Measurements from ENCODE around the gene ADCY6.

The ADCY6 gene

GRCh38 chr12:48815126-48816110 lies 26.5 kb upstream of the ADCY6 start:
- DNase-seq, result peak; percentile 83

GRCh38 chr12:48814262-48815125 lies 25.6 kb upstream of the ADCY6 start:
- DNase-seq, result peak; percentile 76

GRCh38 chr12:48813465-48814261 lies 24.8 kb upstream of the ADCY6 start:
- no peak for DNase-seq

GRCh38 chr12:48812389-48812788 lies 23.5 kb upstream of the ADCY6 start:
- no peak for DNase-seq

DNA sequence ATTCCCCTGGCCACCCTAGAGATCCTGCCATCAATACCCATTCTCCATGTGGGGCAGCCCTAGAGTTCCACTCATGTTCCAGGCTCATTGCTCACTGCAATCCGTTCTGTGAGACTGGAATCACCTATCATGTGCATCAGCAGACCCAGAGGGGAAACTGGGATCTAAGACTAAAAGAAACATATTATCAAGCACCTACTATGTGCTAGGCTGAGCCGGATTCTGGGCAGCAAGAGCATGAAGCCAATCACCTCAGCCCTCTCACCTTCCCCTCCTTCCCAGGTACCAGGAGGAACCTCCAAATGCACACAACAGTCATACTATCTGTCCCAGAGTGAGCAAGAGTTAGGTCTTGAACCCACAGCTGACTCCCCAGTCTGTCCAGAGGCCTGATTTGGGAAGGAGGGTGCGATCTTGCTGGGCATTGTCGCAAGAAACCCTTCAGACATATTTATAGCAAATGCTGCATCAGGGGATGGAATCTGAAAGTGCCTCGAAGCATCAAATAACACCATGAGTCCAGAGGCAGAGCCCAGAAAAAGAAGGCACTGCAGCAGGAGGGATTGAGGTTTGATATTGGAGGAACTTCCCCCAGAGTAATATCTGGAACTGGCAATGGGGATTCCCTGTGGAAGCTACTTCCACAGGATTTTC lies 22.7 kb upstream of the ADCY6 start:
- DNase-seq, result no peak

- DNase-seq, result peak; percentile 88
Observed at GRCh38 chr12:48810903-48811431, 22.1 kb upstream of the ADCY6 start.

DNA sequence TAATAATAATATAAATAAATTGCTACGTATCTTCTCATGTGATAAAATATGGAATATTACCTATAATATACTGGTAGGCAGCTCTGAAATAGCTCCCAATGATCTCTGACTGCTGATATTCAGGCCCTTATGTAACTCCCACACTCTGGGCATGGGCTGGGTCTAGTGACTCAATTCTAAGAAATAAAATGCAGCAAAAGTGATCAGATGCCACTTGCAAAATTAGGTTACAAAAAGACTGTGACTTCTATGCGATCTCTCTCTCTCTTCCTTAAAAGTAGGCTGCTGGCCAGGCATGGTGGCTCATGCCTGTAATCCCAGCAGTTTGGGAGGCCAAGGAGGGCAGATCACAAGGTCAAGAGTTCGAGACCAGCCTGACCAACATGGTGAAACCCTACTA lies 19.1 kb upstream of the ADCY6 start:
- no peak for DNase-seq

DNA sequence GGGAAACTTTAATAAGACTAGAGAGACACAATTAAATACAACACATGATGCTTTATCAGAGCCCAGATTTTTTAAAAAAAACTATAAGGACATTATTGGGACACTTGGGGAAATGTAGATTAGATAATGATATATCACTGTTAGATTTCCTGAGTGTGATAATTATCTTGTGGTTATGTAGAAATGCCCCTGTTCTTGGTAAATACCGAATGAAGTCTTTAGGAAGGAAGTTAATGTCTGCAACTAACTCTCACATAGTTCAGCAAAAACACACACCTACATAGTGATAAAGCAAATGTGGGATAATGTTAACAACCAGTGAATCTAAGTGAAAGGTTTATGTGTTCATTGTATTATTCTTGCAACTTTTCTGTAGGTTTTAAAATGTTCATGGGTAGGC lies 14.8 kb upstream of the ADCY6 start:
- DNase-seq, result no peak

- DNase-seq, result no peak
Observed at GRCh38 chr12:48800971-48801370, 12.1 kb upstream of the ADCY6 start.

DNA sequence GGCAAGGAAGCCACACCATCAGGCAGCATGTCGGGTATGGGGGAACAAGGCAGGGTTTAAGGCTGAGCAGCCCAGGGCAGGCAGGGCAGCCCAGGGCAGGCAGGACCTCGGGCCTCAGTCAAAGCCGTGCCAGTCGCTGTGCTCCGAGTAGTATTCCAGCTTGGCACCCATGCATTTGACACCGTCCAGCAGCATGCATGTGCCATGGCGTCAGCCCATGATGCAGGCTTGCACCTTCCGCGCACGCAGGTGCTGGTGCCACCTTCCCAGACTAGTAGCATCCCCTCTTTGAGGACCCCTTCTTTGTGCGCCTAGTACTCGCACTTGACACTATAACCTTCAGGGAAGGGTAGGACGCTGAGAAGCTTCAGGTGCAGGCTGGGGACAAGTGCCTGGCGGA lies 11.6 kb upstream of the ADCY6 start:
- DNase-seq, result no peak

DNA sequence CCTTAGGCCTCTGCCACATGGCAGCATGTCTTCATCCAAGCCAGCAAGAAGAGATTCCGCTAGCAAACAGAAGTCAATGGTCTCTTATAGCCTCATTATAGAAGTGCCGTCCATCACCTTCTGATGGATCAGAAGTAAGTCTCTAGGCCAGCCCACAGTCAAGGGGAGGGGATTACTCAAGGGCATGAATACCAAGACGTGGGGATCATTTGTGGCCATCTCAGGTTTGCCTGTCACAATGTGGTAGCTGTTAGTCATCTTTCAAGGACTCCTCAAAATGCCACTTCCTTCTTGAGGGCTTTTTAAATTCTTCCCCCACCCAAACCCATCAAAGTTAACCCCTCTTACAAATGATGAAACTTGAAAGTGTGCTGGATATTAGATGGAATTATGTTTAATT lies 8.1 kb upstream of the ADCY6 start:
- DNase-seq, result no peak

DNA sequence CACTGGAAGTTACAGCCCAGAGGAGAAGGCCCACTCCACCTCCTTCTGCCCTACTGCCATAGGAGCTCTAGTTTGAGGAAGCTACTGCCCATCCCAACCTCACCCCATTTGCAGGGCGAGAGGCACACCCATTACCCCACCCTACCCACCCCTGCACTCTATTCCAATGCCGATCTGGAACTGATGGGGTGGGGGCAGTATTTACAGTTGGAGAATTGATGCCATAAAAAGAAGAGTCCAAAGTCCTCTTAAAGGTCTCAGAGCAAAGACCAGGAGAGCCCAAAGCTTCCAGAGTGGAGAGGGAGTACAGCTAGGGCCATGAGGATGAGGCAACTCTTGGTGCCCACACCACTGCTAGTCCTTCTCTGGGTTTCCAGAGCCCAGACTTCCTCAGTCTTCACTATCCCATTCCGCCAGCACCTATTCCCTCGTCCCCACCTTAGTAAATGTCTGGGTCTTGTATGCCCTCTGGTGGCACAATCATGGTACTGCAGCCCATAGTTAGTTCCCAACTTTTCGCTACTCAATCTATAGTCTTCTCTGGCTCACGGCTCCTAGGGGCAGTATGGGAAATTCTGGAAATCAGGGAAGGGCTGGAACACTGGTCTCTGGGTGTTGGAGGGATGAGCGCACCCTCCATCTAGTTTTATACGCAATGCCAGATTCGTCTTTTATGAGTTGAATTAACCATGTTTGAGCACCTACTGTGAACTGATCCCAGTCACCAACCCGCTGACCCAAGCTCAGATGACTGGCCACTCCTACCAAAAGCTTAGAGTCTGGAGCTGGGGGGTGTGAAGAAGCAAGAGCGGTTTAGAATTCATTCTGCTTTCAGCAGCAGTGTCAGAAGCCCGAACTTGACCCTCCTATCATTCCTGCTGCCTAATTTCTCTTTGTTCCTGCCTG lies 6.9 kb upstream of the ADCY6 start:
- DNase-seq, result peak; percentile 76

DNA sequence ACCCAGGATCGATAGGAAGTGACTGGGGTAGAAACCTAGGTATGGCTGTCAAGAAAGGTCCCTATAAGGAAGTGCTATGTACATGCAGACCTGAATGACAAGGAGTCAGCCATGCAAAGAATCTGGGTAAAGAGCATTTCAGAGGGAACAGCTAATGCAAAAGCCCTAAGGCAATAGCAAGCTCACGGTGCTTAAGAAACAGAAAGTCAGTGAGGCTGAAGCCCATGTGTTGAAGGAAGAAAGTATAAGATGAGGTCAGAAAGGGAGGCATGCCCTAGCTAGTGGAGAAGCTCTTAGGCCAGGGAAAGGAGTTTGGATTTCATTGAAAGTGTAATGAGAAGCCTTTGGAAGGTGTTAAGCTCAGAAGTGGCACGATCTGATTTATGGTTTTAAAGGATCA lies 6.0 kb upstream of the ADCY6 start:
- no peak for DNase-seq

DNA sequence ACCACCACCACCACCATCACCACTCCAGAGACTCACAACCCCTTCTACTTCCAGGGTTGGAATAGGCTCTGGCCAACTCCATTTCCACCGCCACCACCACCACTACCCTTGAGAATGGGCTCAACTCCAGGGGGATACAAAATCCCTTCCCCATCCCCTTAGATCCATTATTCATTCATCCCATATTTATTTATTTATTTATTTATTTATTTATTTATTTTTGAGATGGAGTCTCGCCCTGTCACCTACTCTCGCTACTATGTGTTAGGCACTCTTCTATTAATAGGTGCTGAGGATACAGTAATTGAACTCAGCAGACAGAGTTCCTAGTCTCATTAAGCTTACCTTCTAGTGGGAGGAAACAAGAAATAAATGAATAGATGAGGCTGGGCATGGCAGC lies 4.8 kb upstream of the ADCY6 start:
- DNase-seq, result no peak

DNA sequence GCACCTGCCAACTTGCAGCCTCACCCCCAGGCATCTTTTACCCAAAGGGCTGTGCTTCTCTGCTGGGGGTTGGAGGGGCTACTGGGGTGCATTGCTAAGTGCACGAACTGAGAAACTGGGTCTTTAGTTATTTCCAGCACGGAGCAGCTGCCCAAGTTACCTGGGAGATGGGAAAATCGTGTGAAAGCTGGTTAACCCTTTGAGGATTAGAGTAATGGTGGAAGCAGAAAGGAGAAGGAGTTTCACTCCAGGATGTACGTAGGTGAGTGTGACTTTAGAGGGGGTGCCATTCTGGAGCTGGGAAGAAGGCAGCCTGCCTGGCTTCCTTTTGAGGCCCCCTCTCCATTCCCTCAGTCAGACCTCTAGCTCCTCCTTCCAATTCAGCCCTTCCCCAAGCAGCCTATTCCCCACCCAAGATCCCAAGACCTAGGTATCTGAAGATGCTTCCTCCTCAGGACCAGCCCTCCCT lies 1.0 kb upstream of the ADCY6 start:
- no peak for DNase-seq

DNA sequence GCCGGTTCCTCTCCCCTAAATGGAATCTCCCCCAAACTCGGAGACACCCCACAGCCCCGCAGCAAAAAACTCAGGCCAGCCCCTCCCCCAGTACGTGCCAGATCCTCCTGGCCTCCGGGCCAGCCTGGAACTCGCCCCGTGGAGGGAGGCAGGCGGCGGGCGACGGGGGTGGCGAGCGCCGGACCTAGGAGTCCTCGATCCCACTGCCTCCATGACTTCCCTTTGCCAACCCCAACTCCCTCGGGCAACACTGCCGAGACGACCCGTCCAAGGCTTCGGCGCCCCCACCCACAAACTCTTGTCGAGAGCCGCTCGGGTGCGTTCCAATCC lies 400 bp downstream of the ADCY6 start:
- DNase-seq, result no peak

DNA sequence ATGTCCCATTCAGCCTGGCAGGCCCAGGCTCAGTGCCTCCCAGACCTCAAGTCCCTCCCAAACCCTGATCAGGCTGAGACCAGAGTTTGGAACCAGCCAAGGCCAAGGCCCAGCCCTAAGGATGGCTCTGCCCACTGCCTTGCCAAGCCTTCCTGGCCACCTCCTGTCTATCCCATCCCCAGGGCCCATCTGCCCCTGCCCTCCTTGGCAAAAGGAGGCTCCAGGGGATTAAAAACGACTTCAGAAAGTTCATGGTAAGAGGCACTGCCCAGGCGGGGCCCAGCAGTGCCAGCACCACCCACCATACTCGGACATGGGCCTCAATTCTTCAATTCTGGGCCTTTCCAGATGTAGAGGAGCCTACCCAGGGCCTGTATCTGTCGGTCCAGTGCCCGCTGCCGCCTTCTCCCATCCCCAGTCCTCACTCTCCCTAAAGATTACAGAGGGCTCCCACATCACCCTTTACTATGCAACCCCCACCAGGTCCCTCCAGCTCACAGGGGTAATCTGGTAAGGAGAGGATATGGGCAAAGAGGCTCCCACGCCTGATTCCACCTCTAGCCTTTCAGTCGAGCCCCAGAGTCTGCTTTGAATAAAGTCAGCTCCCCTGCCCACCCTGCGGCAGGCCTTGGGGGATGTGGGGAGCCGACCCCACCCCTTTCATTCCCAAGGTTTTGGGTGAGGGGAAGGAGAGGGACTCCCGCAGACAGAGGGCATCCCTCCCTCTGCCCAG lies 932 bp downstream of the ADCY6 start:
- DNase-seq, result no peak

- DNase-seq, result no peak
Observed at GRCh38 chr12:48786591-48787544, 2.0 kb downstream of the ADCY6 start.

DNA sequence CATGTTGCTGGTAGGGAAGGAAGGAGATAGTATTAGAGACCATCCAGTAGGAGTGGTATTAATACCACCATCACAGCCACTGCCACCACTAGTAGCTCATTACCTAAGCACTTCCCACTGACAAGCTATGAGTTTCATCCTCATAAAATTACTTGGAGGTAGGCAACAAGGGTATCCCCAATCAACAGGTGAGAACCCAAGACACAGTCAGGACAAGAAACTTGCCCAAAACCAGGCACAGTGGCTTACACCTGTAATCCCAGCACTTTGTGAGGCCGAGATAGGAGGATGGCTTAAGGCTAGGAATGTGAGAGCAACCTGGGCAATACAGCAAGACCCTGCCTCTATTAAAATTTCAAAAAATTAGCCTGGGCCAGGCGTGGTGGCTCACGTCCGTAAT lies 5.5 kb downstream of the ADCY6 start:
- no peak for DNase-seq

All from fibroblast of skin of abdomen (primary cell).